Ishikawa (cell line): ENCODE measurements around the gene PXDN.

Experiments used
- CEBPB ChIP-seq: IDR thresholded peaks from 2 replicates; pipeline ENCODE4 v1.6.1; 2012
- CREB1 ChIP-seq: IDR thresholded peaks from 2 replicates; pipeline ENCODE4 v1.6.1; 2012; ENCODE audit warnings: low read depth
- EGR1 ChIP-seq: IDR thresholded peaks from 2 replicates; pipeline ENCODE4 v1.6.1; 2012
- EP300 ChIP-seq: IDR thresholded peaks from 2 replicates; pipeline ENCODE4 v1.6.1; 2012; ENCODE audit warnings: borderline replicate concordance
- FOXM1 ChIP-seq: IDR thresholded peaks from 2 replicates; pipeline ENCODE4 v1.6.1; 2012; ENCODE audit warnings: low read depth, borderline replicate concordance
- NFIC ChIP-seq: IDR thresholded peaks from 2 replicates; pipeline ENCODE4 v1.6.1; 2012
- RAD21 ChIP-seq: IDR thresholded peaks from 2 replicates; pipeline ENCODE4 v1.6.1; 2012; ENCODE audit warnings: low read depth
- TAF1 ChIP-seq: IDR thresholded peaks from 2 replicates; pipeline ENCODE4 v1.6.1; 2012; ENCODE audit warnings: low read depth, mild to moderate bottlenecking
- TCF12 ChIP-seq: IDR thresholded peaks from 2 replicates; pipeline ENCODE4 v1.6.1; 2012; ENCODE audit warnings: low read depth
- TEAD4 ChIP-seq: IDR thresholded peaks from 2 replicates; pipeline ENCODE4 v1.6.1; 2012
- YY1 ChIP-seq: IDR thresholded peaks from 2 replicates; pipeline ENCODE4 v1.6.1; 2012; ENCODE audit warnings: low read depth
- ZBTB7A ChIP-seq: IDR thresholded peaks from 2 replicates; pipeline ENCODE4 v1.6.1; 2012; ENCODE audit warnings: low read depth
- TF ChIP-seq, protein P1 (sequence below): IDR thresholded peaks from 2 replicates; pipeline ENCODE4 v1.6.1; 2012
- TF ChIP-seq, protein P2 (sequence below): IDR thresholded peaks from 2 replicates; pipeline ENCODE4 v1.6.1; 2012
- TF ChIP-seq, protein P3 (sequence below): IDR thresholded peaks from 2 replicates; pipeline ENCODE4 v1.6.1; 2012; ENCODE audit warnings: low read depth, mild to moderate bottlenecking

PXDN gene

GRCh38 chr2:1600191-1601066 lies 143.9 kb downstream of the PXDN start:
- TF ChIP-seq CREB1: no peak
- TF ChIP-seq, protein P1, sequence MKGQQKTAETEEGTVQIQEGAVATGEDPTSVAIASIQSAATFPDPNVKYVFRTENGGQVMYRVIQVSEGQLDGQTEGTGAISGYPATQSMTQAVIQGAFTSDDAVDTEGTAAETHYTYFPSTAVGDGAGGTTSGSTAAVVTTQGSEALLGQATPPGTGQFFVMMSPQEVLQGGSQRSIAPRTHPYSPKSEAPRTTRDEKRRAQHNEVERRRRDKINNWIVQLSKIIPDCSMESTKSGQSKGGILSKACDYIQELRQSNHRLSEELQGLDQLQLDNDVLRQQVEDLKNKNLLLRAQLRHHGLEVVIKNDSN: no peak
- TF ChIP-seq TCF12: no peak
- no peak for TF ChIP-seq TEAD4
- no peak for TF ChIP-seq YY1
- no peak for TF ChIP-seq TAF1
- TF ChIP-seq NFIC: no peak
- TF ChIP-seq, protein P2, sequence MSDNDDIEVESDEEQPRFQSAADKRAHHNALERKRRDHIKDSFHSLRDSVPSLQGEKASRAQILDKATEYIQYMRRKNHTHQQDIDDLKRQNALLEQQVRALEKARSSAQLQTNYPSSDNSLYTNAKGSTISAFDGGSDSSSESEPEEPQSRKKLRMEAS: no peak
- no peak for TF ChIP-seq EGR1
- TF ChIP-seq, protein P3, sequence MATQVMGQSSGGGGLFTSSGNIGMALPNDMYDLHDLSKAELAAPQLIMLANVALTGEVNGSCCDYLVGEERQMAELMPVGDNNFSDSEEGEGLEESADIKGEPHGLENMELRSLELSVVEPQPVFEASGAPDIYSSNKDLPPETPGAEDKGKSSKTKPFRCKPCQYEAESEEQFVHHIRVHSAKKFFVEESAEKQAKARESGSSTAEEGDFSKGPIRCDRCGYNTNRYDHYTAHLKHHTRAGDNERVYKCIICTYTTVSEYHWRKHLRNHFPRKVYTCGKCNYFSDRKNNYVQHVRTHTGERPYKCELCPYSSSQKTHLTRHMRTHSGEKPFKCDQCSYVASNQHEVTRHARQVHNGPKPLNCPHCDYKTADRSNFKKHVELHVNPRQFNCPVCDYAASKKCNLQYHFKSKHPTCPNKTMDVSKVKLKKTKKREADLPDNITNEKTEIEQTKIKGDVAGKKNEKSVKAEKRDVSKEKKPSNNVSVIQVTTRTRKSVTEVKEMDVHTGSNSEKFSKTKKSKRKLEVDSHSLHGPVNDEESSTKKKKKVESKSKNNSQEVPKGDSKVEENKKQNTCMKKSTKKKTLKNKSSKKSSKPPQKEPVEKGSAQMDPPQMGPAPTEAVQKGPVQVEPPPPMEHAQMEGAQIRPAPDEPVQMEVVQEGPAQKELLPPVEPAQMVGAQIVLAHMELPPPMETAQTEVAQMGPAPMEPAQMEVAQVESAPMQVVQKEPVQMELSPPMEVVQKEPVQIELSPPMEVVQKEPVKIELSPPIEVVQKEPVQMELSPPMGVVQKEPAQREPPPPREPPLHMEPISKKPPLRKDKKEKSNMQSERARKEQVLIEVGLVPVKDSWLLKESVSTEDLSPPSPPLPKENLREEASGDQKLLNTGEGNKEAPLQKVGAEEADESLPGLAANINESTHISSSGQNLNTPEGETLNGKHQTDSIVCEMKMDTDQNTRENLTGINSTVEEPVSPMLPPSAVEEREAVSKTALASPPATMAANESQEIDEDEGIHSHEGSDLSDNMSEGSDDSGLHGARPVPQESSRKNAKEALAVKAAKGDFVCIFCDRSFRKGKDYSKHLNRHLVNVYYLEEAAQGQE: no peak
- no peak for TF ChIP-seq RAD21
- TF ChIP-seq FOXM1: no peak

- TF ChIP-seq TCF12 (no peak), CREB1 (no peak), CEBPB (no peak), TAF1 (no peak), TEAD4 (no peak), YY1 (no peak), ZBTB7A (no peak), EGR1 (no peak), NFIC (no peak), RAD21 (no peak), FOXM1 (no peak), EP300 (no peak)
- TF ChIP-seq, protein P1: no peak
- TF ChIP-seq, protein P2: no peak
- TF ChIP-seq, protein P3: no peak
These were observed 144.8 kb downstream of the PXDN start for GRCh38 chr2:1599301-1600085.

DNA sequence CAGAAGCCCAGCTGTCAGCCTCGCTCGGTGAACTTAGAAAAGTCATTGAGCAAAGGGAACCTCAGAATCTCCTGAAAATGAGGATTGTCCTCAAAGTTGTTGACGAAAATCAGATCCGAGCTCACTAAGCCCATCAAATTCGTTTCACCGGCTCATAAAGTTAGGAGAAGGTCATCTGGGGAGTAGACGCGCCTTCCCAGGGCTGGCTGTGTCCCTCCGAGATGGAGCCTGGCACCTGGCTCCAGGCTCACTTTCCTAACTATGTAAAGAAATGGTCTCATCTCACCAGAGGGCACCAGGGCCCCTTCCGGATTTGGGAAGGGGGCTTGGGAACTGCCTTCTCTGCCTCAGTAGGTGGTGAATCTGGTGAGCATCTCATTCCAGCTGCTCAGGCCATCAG lies 145.5 kb downstream of the PXDN start:
- no peak for TF ChIP-seq EGR1
- no peak for TF ChIP-seq TCF12
- no peak for TF ChIP-seq CEBPB
- TF ChIP-seq TEAD4: no peak
- TF ChIP-seq EP300: no peak
- TF ChIP-seq TAF1: no peak
- TF ChIP-seq, protein P1: no peak
- TF ChIP-seq ZBTB7A: no peak

- TF ChIP-seq RAD21 (no peak), CEBPB (no peak), TEAD4 (no peak), NFIC (no peak), TAF1 (no peak)
- TF ChIP-seq, protein P3: no peak
These were observed 146.1 kb downstream of the PXDN start for GRCh38 chr2:1598041-1598710.
